Bronchial epithelial cell (primary cell): Measurements from ENCODE around the gene COPA. TPM values are rescaled to one million over a fixed set of nuclear protein-coding genes. Genes with fewer than 3 reads are reported as not detected.
A peak's percentile ranks its signal among the peaks of the same experiment; 100 is the strongest.

ENCODE experiments used
- DNase-seq: peaks from one replicate; pipeline ENCODE4 v3.0.0-alpha.2; 2010; ENCODE audit warnings: low read depth
- FAIRE-seq: peaks from 2 replicates; lab custom pipeline; 2011; peaks lifted over from hg19 to GRCh38; lab: Jason Lieb, UNC
- H3K27me3 ChIP-seq: 2 replicates; pipeline ENCODE4 v1.5.1; 2011; ENCODE audit warnings: low read length; ENCODE audit not compliant: control insufficient read depth, insufficient read depth
- H3K36me3 ChIP-seq: 2 replicates; pipeline ENCODE4 v1.5.1; 2011; ENCODE audit warnings: low read length; ENCODE audit not compliant: control insufficient read depth, insufficient read depth
- H3K4me3 ChIP-seq: 2 replicates; pipeline ENCODE4 v1.5.1; 2011; ENCODE audit warnings: mild to moderate bottlenecking, low read depth, low read length, control low read depth
- total RNA-seq: library from RNA; depleted of rRNA; stranded (reverse); fragments of >200 nt; gene quantifications from 2 replicates; pipeline ENCODE4 v1.2.1, GENCODE V29; 2014
- TF ChIP-seq, protein P1 (sequence below): IDR thresholded peaks from 2 replicates; pipeline ENCODE4 v1.5.1; 2011; ENCODE audit warnings: mild to moderate bottlenecking, moderate library complexity, low read length, control low read depth, inconsistent platforms; ENCODE audit not compliant: insufficient read depth, severe bottlenecking

Gene COPA
- total RNA-seq, 1 donor from 2014 or later, result 136 TPM

DNA sequence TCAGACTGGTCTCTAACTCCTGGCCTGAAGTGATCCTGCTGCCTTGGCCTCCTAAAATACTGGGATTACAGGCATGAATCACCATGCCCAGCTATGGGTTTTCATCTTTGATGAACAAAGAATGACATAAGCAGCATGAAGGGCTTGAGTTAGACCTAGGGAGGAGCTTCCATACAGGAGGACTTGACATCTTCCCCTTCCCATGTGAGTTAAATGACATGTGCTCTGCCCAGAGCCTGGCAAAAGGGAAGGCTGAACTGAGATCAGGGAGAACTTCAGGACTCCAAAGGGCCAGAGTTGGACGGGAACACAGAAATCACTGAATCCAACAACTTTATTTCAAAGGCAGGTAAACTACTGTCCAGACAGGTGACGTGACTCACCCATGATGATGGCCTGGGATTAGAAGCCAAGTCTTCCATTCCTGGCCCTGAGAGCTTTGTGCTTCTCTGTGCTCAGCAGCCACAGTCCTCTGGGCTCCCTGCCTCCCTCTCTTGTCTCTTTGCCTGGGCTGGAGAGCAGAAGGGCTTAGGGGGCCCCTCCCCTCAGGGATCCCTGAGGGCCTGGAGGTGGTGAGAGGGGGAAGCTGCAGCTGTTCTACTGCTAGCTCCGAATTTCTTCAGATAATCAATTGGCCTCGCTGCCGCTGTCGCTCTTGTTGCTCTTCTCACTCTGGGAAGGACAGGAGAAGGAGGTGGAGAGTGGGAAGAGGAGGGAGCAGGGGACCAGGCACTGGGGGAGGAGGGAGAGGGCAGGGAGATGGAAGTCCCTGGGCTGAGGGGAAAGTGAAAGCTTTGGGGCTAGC is 31.5 kb upstream of the COPA start:
- FAIRE-seq, result peak; percentile 79
- TF ChIP-seq, protein P1, sequence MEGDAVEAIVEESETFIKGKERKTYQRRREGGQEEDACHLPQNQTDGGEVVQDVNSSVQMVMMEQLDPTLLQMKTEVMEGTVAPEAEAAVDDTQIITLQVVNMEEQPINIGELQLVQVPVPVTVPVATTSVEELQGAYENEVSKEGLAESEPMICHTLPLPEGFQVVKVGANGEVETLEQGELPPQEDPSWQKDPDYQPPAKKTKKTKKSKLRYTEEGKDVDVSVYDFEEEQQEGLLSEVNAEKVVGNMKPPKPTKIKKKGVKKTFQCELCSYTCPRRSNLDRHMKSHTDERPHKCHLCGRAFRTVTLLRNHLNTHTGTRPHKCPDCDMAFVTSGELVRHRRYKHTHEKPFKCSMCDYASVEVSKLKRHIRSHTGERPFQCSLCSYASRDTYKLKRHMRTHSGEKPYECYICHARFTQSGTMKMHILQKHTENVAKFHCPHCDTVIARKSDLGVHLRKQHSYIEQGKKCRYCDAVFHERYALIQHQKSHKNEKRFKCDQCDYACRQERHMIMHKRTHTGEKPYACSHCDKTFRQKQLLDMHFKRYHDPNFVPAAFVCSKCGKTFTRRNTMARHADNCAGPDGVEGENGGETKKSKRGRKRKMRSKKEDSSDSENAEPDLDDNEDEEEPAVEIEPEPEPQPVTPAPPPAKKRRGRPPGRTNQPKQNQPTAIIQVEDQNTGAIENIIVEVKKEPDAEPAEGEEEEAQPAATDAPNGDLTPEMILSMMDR, result no peak
- peak; percentile 44 for DNase-seq

DNA sequence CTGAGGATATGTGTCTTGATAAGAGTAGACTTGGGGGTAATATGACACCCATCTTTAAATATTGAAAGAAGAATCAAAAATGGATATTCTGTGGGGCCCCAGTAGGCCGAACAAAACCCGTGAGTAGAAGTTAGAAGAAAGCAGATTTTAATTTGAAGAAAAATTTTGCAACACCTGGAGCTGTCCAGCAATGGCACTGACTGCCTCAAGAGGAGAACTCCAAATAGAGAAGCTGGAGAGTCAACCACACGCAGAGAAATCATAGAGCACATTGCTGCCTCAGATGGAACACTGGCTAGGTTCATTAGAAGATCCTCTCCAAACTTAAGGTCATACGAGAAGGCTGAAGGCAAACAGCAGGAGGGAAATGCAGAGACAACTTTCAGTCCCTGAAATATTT is 30.6 kb upstream of the COPA start:
- FAIRE-seq (no peak), DNase-seq (no peak)
- H3K36me3 ChIP-seq, result no peaks in the 10 kb centered on the region
- no peak overlapping the region for H3K4me3 ChIP-seq
- TF ChIP-seq, protein P1, result no peak
- H3K27me3 ChIP-seq, result peaks cover 3% of the 10 kb centered on the region

More for the DNA sequence above, 31.5 kb upstream of the COPA start:
- H3K4me3 ChIP-seq, result no peak overlapping the region
- H3K27me3 ChIP-seq, result peaks cover 3% of the 10 kb centered on the region
- H3K36me3 ChIP-seq, result no peaks in the 10 kb centered on the region

DNA sequence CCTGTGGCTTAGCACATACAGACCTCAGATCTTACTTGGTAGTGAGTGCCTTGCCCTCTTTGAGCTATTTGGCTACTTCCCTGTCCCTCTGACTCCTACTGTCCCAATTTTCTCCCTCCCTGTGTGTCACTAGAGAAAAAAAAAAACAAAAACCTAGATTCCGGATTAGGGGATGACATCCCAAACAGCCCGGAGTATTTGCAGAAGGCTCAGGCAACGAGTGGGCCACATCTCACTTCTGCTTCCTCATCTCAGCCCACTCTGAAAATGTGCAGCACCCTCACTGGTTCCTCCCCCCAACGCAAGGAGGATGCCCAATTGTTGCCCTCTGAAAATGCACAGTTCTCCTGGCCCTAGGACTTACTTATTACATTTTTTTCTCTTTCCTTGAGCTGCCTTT is 28.7 kb upstream of the COPA start:
- TF ChIP-seq, protein P1, result no peak
- DNase-seq, result no peak
- Histone ChIP-seq H3K27me3 (peaks cover 3% of the 10 kb centered on the region), H3K4me3 (no peak overlapping the region), H3K36me3 (no peaks in the 10 kb centered on the region)
- no peak for FAIRE-seq

DNA sequence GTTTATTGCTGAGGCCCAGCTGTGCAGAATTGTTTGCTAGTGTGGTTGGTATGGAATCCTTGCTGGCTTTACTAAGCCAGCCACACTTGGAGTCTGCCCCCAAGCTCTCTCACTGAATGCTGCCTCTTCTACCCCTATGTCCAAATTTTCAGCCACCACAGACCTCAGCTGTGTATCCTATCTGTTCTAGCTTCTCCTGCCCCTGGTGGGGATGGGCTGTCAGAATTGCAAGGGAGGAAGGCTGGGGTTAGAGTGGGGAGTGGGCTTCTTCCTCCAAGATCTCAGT is 28.2 kb upstream of the COPA start:
- FAIRE-seq (no peak), DNase-seq (no peak)
- TF ChIP-seq, protein P1, result no peak
- Histone ChIP-seq H3K4me3 (no peak overlapping the region), H3K27me3 (peaks cover 3% of the 10 kb centered on the region), H3K36me3 (no peaks in the 10 kb centered on the region)

DNA sequence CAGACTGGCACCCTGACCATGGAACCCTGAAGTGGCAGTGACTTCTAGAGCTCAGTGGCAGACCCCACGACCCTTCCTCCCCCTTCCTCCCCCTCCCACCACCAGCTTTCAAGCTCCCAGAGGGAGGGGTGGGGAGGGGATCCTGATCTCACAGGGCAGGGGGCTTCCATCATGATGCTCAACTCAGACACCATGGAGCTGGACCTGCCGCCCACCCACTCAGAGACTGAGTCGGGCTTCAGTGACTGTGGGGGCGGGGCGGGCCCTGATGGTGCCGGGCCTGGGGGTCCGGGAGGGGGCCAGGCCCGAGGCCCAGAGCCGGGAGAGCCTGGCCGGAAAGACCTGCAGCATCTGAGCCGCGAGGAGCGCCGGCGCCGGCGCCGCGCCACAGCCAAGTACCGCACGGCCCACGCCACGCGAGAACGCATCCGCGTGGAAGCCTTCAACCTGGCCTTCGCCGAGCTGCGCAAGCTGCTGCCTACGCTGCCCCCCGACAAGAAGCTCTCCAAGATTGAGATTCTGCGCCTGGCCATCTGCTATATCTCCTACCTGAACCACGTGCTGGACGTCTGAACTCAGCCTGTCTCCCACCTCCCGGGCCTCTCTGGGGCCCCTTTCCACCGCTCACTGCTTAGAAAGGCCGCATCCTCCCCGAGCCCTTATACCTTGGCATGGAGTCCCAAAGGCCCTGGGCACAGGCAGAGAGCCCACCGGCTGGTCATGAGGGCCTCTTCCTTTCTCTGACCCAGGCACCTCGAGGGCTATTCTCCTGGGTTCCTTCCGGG is 27.7 kb upstream of the COPA start:
- peaks cover 2% of the 10 kb centered on the region for H3K27me3 ChIP-seq
- H3K4me3 ChIP-seq, result no peak overlapping the region
- TF ChIP-seq, protein P1, result no peak
- DNase-seq (no peak), FAIRE-seq (no peak)
- H3K36me3 ChIP-seq, result no peaks in the 10 kb centered on the region
